Measurements from ENCODE around the gene STARD5.

Gene STARD5

GRCh38 chr15:81284256-81285031 lies 39.5 kb downstream of the STARD5 start:
- no peaks in the 10 kb centered on the region for H3K9me3 ChIP-seq (ENCODE audit: control insufficient read depth, low read length)
- no peaks in the 10 kb centered on the region for H3K27me3 ChIP-seq (ENCODE audit: control insufficient read depth, insufficient read depth, low read length, poor library complexity, severe bottlenecking)
- H3K4me3 ChIP-seq (ENCODE audit: insufficient read depth, low read depth, low read length), result no peak overlapping the region
- H3K27ac ChIP-seq (ENCODE audit: insufficient read depth, low read depth, low read length, poor library complexity, severe bottlenecking), result no peak overlapping the region
- H3K36me3 ChIP-seq (ENCODE audit: control insufficient read depth, insufficient read depth, low read length), result no peaks in the 10 kb centered on the region
- H3K4me1 ChIP-seq (ENCODE audit: control insufficient read depth, insufficient read depth, low read length), result no peaks in the 10 kb centered on the region
- 93 to 94% methylated on average over 5 of the region's 5 CpGs for WGBS, 2 experiments

- Histone ChIP-seq H3K27ac (ENCODE audit: insufficient read depth, low read depth, low read length, poor library complexity, severe bottlenecking) (no peak overlapping the region), H3K4me1 (ENCODE audit: control insufficient read depth, insufficient read depth, low read length) (no peaks in the 10 kb centered on the region), H3K9me3 (ENCODE audit: control insufficient read depth, low read length) (no peaks in the 10 kb centered on the region), H3K4me3 (ENCODE audit: insufficient read depth, low read depth, low read length) (no peak overlapping the region), H3K27me3 (ENCODE audit: control insufficient read depth, insufficient read depth, low read length, poor library complexity, severe bottlenecking) (no peaks in the 10 kb centered on the region), H3K36me3 (ENCODE audit: control insufficient read depth, insufficient read depth, low read length) (no peaks in the 10 kb centered on the region)
- WGBS, 2 experiments, result 87 to 91% methylated on average over 5 of the region's 5 CpGs
Observed at GRCh38 chr15:81282911-81283310, 41.0 kb downstream of the STARD5 start.

- Histone ChIP-seq H3K4me1 (ENCODE audit: control insufficient read depth, insufficient read depth, low read length) (no peaks in the 10 kb centered on the region), H3K27ac (ENCODE audit: insufficient read depth, low read depth, low read length, poor library complexity, severe bottlenecking) (no peak overlapping the region), H3K4me3 (ENCODE audit: insufficient read depth, low read depth, low read length) (no peak overlapping the region), H3K27me3 (ENCODE audit: control insufficient read depth, insufficient read depth, low read length, poor library complexity, severe bottlenecking) (no peaks in the 10 kb centered on the region), H3K9me3 (ENCODE audit: control insufficient read depth, low read length) (no peaks in the 10 kb centered on the region), H3K36me3 (ENCODE audit: control insufficient read depth, insufficient read depth, low read length) (no peaks in the 10 kb centered on the region)
- WGBS, 2 experiments, result 92 to 95% methylated on average over 18 of the region's 18 CpGs
Observed at GRCh38 chr15:81282606-81282895, 41.4 kb downstream of the STARD5 start.

- H3K9me3 ChIP-seq (ENCODE audit: control insufficient read depth, low read length), result no peaks in the 10 kb centered on the region
- 92 to 93% methylated on average over 12 of the region's 12 CpGs for WGBS, 2 experiments
- no peaks in the 10 kb centered on the region for H3K36me3 ChIP-seq (ENCODE audit: control insufficient read depth, insufficient read depth, low read length)
- no peaks in the 10 kb centered on the region for H3K4me1 ChIP-seq (ENCODE audit: control insufficient read depth, insufficient read depth, low read length)
- no peak overlapping the region for H3K27ac ChIP-seq (ENCODE audit: insufficient read depth, low read depth, low read length, poor library complexity, severe bottlenecking)
- no peak overlapping the region for H3K4me3 ChIP-seq (ENCODE audit: insufficient read depth, low read depth, low read length)
- H3K27me3 ChIP-seq (ENCODE audit: control insufficient read depth, insufficient read depth, low read length, poor library complexity, severe bottlenecking), result no peaks in the 10 kb centered on the region
Observed at GRCh38 chr15:81281766-81282605, 42.0 kb downstream of the STARD5 start.

GRCh38 chr15:81281456-81281735 lies 42.5 kb downstream of the STARD5 start:
- Histone ChIP-seq H3K36me3 (ENCODE audit: control insufficient read depth, insufficient read depth, low read length) (no peaks in the 10 kb centered on the region), H3K9me3 (ENCODE audit: control insufficient read depth, low read length) (no peaks in the 10 kb centered on the region), H3K27ac (ENCODE audit: insufficient read depth, low read depth, low read length, poor library complexity, severe bottlenecking) (no peak overlapping the region), H3K4me3 (ENCODE audit: insufficient read depth, low read depth, low read length) (no peak overlapping the region), H3K27me3 (ENCODE audit: control insufficient read depth, insufficient read depth, low read length, poor library complexity, severe bottlenecking) (no peaks in the 10 kb centered on the region), H3K4me1 (ENCODE audit: control insufficient read depth, insufficient read depth, low read length) (no peaks in the 10 kb centered on the region)
- WGBS, 2 experiments, result 95 to 96% methylated on average over 3 of the region's 3 CpGs

- Histone ChIP-seq H3K27ac (ENCODE audit: insufficient read depth, low read depth, low read length, poor library complexity, severe bottlenecking) (no peak overlapping the region), H3K4me3 (ENCODE audit: insufficient read depth, low read depth, low read length) (no peak overlapping the region), H3K4me1 (ENCODE audit: control insufficient read depth, insufficient read depth, low read length) (no peaks in the 10 kb centered on the region), H3K9me3 (ENCODE audit: control insufficient read depth, low read length) (peaks cover 3% of the 10 kb centered on the region), H3K36me3 (ENCODE audit: control insufficient read depth, insufficient read depth, low read length) (no peaks in the 10 kb centered on the region), H3K27me3 (ENCODE audit: control insufficient read depth, insufficient read depth, low read length, poor library complexity, severe bottlenecking) (no peaks in the 10 kb centered on the region)
- 87 to 92% methylated on average over 8 of the region's 8 CpGs for WGBS, 2 experiments
Observed at GRCh38 chr15:81280696-81281455, 43.1 kb downstream of the STARD5 start.

- Histone ChIP-seq H3K4me1 (ENCODE audit: control insufficient read depth, insufficient read depth, low read length) (peaks cover 1% of the 10 kb centered on the region), H3K9me3 (ENCODE audit: control insufficient read depth, low read length) (peaks cover 3% of the 10 kb centered on the region), H3K27me3 (ENCODE audit: control insufficient read depth, insufficient read depth, low read length, poor library complexity, severe bottlenecking) (no peaks in the 10 kb centered on the region), H3K4me3 (ENCODE audit: insufficient read depth, low read depth, low read length) (no peak overlapping the region), H3K36me3 (ENCODE audit: control insufficient read depth, insufficient read depth, low read length) (no peaks in the 10 kb centered on the region), H3K27ac (ENCODE audit: insufficient read depth, low read depth, low read length, poor library complexity, severe bottlenecking) (no peak overlapping the region)
- 91 to 92% methylated on average over 12 of the region's 12 CpGs for WGBS, 2 experiments
Observed at GRCh38 chr15:81279621-81280485, 44.1 kb downstream of the STARD5 start.

- H3K4me1 ChIP-seq (ENCODE audit: control insufficient read depth, insufficient read depth, low read length), result peaks cover 5% of the 10 kb centered on the region
- 90 to 93% methylated on average over 6 of the region's 6 CpGs for WGBS, 2 experiments
- no peaks in the 10 kb centered on the region for H3K27me3 ChIP-seq (ENCODE audit: control insufficient read depth, insufficient read depth, low read length, poor library complexity, severe bottlenecking)
- no peak overlapping the region for H3K27ac ChIP-seq (ENCODE audit: insufficient read depth, low read depth, low read length, poor library complexity, severe bottlenecking)
- H3K36me3 ChIP-seq (ENCODE audit: control insufficient read depth, insufficient read depth, low read length), result no peaks in the 10 kb centered on the region
- no peak overlapping the region for H3K4me3 ChIP-seq (ENCODE audit: insufficient read depth, low read depth, low read length)
- H3K9me3 ChIP-seq (ENCODE audit: control insufficient read depth, low read length), result peaks cover 3% of the 10 kb centered on the region
Observed at GRCh38 chr15:81278306-81279029, 45.5 kb downstream of the STARD5 start.

- Histone ChIP-seq H3K36me3 (ENCODE audit: control insufficient read depth, insufficient read depth, low read length) (no peaks in the 10 kb centered on the region), H3K4me1 (ENCODE audit: control insufficient read depth, insufficient read depth, low read length) (peaks cover 5% of the 10 kb centered on the region), H3K27ac (ENCODE audit: insufficient read depth, low read depth, low read length, poor library complexity, severe bottlenecking) (no peak overlapping the region), H3K9me3 (ENCODE audit: control insufficient read depth, low read length) (peaks cover 3% of the 10 kb centered on the region), H3K4me3 (ENCODE audit: insufficient read depth, low read depth, low read length) (no peak overlapping the region), H3K27me3 (ENCODE audit: control insufficient read depth, insufficient read depth, low read length, poor library complexity, severe bottlenecking) (no peaks in the 10 kb centered on the region)
- 79 to 88% methylated on average over 2 of the region's 2 CpGs for WGBS, 2 experiments
Observed at GRCh38 chr15:81277851-81278250, 46.1 kb downstream of the STARD5 start.

Data from ectodermal cell (in vitro differentiated cells).